ENCODE results near the gene ZNF611. TPM values are rescaled to one million over a fixed set of nuclear protein-coding genes. Genes with fewer than 3 reads are reported as not detected.
"Not testable (repeated sequence)": the region's sequence is repeated elsewhere in the genome, so short reads cannot be mapped to it uniquely, and the experiment has no call there.

ZNF611 gene
- total RNA-seq, 2 donors from 2014 or later: 12.0 to 15.3 TPM

- intact Hi-C loops (cut with DNase I); H3K27me3 ChIP-seq (replicated peaks; ENCODE audit: insufficient read depth); H3K27ac ChIP-seq; H3K4me3 ChIP-seq; DNase-seq (ENCODE audit: low spot score); H3K9me3 ChIP-seq; H3K36me3 ChIP-seq; H3K4me1 ChIP-seq (replicated peaks): not testable (repeated sequence)
- 96% methylated on average over 3 of the region's 3 CpGs for WGBS
These were observed 23.2 kb downstream of the ZNF611 start for GRCh38 chr19:52711661-52712060.

- intact Hi-C loops (cut with DNase I): no loop called here
- Histone ChIP-seq H3K9me3 (no peaks in the 10 kb centered on the region), H3K27ac (no peak overlapping the region), H3K4me1 (replicated peaks) (no peaks in the 10 kb centered on the region), H3K36me3 (peaks cover 4 to 9% of the 10 kb centered on the region in 2 donors), H3K27me3 (replicated peaks; ENCODE audit: insufficient read depth) (no peaks in the 10 kb centered on the region), H3K4me3 (no peak overlapping the region)
- DNase-seq (ENCODE audit: low spot score): no peak
- TF ChIP-seq POLR2A (IDR thresholded peaks at IDR 0.05) (no peak), CTCF (IDR thresholded peaks at IDR 0.05) (no peak), POLR2AphosphoS5 (IDR thresholded peaks at IDR 0.05) (no peak)
- WGBS: 96% methylated on average over 3 of the region's 3 CpGs
These were observed 24.3 kb downstream of the ZNF611 start for GRCh38 chr19:52710538-52710937.

- H3K4me3 ChIP-seq; H3K27ac ChIP-seq; H3K27me3 ChIP-seq (replicated peaks; ENCODE audit: insufficient read depth); H3K9me3 ChIP-seq; H3K4me1 ChIP-seq (replicated peaks); DNase-seq (ENCODE audit: low spot score); intact Hi-C loops (cut with DNase I); H3K36me3 ChIP-seq: not testable (repeated sequence)
- whole genome bisulfite sequencing: 98% methylated on average over 3 of the region's 3 CpGs
These were observed 29.2 kb downstream of the ZNF611 start for GRCh38 chr19:52705615-52706014.

- no peaks in the 10 kb centered on the region for H3K27me3 ChIP-seq (replicated peaks; ENCODE audit: insufficient read depth)
- intact Hi-C loops (cut with DNase I): no loop called here
These were observed 30.9 kb downstream of the ZNF611 start for GRCh38 chr19:52703917-52704316.

GRCh38 chr19:52700673-52701072 is 34.2 kb downstream of the ZNF611 start:
- no peaks in the 10 kb centered on the region for H3K4me1 ChIP-seq (replicated peaks)
- H3K27ac ChIP-seq: no peak overlapping the region
- intact Hi-C loops (cut with DNase I): no loop called here
- WGBS: 72% methylated on average over 7 of the region's 7 CpGs
- TF ChIP-seq CTCF (IDR thresholded peaks at IDR 0.05): no peak
- no peak overlapping the region for H3K4me3 ChIP-seq
- no peaks in the 10 kb centered on the region for H3K27me3 ChIP-seq (replicated peaks; ENCODE audit: insufficient read depth)
- H3K9me3 ChIP-seq: no peaks in the 10 kb centered on the region
- peaks cover 0 to under 1% of the 10 kb centered on the region in 2 donors for H3K36me3 ChIP-seq
- no peak for DNase-seq (ENCODE audit: low spot score)

More at GRCh38 chr19:52703917-52704316, 30.9 kb downstream of the ZNF611 start:
- no peak for DNase-seq (ENCODE audit: low spot score)
- no peak overlapping the region for H3K27ac ChIP-seq
- WGBS: 92% methylated on average over 4 of the region's 4 CpGs
- H3K4me3 ChIP-seq: no peak overlapping the region
- no peaks in the 10 kb centered on the region for H3K9me3 ChIP-seq
- peaks cover 4 to 9% of the 10 kb centered on the region in 2 donors for H3K36me3 ChIP-seq
- H3K4me1 ChIP-seq (replicated peaks): no peaks in the 10 kb centered on the region
- no peak for TF ChIP-seq POLR2AphosphoS5 (IDR thresholded peaks at IDR 0.05)
- TF ChIP-seq CTCF (IDR thresholded peaks at IDR 0.05): no peak
- TF ChIP-seq POLR2A (IDR thresholded peaks at IDR 0.05): no peak

- H3K36me3 ChIP-seq; H3K27ac ChIP-seq; H3K4me1 ChIP-seq (replicated peaks); intact Hi-C loops (cut with DNase I); H3K4me3 ChIP-seq; H3K27me3 ChIP-seq (replicated peaks; ENCODE audit: insufficient read depth); H3K9me3 ChIP-seq: not testable (repeated sequence)
- WGBS: 67% methylated on average over 2 of the region's 5 CpGs
- DNase-seq (ENCODE audit: low spot score): peak; percentile 17
- TF ChIP-seq CTCF (IDR thresholded peaks at IDR 0.05): peak in 2 of 4 experiments; percentile 23 to 33
These were observed 35.3 kb downstream of the ZNF611 start for GRCh38 chr19:52699555-52699954.
